ENCODE results near the gene UVRAG.

The UVRAG gene

GRCh38 chr11:76162336-76163288 lies 347.6 kb downstream of the UVRAG start:
- H3K4me3 ChIP-seq (ENCODE audit: low read depth, low read length): no peak overlapping the region

GRCh38 chr11:76163289-76163880 lies 348.4 kb downstream of the UVRAG start:
- DNase-seq (ENCODE audit: low read depth): no peak
- no peak overlapping the region for H3K4me3 ChIP-seq (ENCODE audit: low read depth, low read length)

More at GRCh38 chr11:76162336-76163288, 347.6 kb downstream of the UVRAG start:
- no peak for DNase-seq (ENCODE audit: low read depth)

- no peak for DNase-seq (ENCODE audit: low read depth)
- no peak overlapping the region for H3K4me3 ChIP-seq (ENCODE audit: low read depth, low read length)
Measured at GRCh38 chr11:76164081-76164480, 349.1 kb downstream of the UVRAG start.

- H3K4me3 ChIP-seq (ENCODE audit: low read depth, low read length): no peak overlapping the region
- no peak for DNase-seq (ENCODE audit: low read depth)
Measured at GRCh38 chr11:76164861-76165751, 350.1 kb downstream of the UVRAG start.

- DNase-seq (ENCODE audit: low read depth): no peak
- H3K4me3 ChIP-seq (ENCODE audit: low read depth, low read length): no peak overlapping the region
Measured at GRCh38 chr11:76166314-76166713, 351.3 kb downstream of the UVRAG start.

DNA sequence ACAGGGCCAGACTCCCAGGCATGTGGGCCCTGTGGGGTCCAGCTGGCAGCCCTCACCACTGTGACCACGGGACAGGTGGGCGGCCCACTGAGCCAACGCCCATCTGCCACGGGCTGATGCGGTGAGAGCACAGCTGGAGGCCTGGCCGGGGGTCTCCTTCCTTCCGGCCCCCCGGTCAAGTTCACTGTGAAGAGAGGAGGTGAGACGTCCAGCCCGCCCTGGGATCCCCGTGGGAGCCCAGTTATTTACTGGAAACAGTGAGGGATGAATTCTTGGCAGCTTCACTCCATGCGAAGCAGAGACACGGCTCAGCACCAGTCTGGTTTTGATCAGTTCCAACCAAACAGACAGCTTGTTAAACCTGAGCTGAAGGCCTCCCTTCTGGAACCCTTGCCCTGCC lies 352.6 kb downstream of the UVRAG start:
- DNase-seq (ENCODE audit: low read depth): no peak
- H3K4me3 ChIP-seq (ENCODE audit: low read depth, low read length): no peak overlapping the region

GRCh38 chr11:76169473-76169896 lies 354.5 kb downstream of the UVRAG start:
- DNase-seq (ENCODE audit: low read depth): no peak
- H3K4me3 ChIP-seq (ENCODE audit: low read depth, low read length): no peak overlapping the region

DNA sequence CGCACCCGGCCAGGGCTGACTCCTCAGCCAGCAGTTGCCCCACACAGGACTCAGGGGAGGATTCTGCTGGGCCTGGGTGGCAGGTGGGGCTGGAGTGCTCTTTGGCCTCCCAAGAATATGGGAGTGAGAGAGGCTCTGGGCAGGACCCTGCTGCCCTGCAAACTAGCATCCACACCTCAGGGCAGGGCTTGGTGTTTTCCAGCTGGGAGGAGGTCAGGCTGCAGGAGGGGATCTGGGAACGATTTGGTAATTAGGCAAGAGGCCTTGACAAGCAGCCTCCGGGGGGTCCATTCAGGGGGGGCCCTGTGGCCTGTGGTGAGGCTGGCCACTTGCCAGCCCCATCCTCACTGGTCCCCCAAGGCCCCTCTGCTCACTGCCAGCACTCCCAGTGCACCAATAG lies 355.5 kb downstream of the UVRAG start:
- DNase-seq (ENCODE audit: low read depth): no peak
- no peak overlapping the region for H3K4me3 ChIP-seq (ENCODE audit: low read depth, low read length)

DNA sequence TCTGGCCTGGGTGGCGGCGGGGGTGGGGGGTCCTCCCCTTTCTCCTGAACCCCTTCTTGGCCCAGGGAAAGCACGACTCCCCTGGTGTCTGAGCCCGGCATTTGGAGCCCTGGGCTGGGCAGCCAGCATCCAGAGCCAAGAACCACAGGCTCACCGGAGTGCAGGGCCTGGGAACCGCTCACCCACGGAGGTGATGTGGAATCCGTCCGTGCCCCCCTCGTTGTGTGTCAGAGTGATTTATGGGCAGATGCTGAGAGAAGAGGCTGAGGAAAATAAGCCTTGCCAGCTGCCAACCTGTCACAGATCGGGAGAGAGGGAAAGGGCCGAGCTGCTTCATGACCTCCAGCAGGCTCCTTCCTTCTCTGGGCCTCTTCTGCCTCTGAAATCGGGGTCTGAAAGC lies 357.6 kb downstream of the UVRAG start:
- H3K4me3 ChIP-seq (ENCODE audit: low read depth, low read length): no peak overlapping the region
- DNase-seq (ENCODE audit: low read depth): no peak

- no peak overlapping the region for H3K4me3 ChIP-seq (ENCODE audit: low read depth, low read length)
- DNase-seq (ENCODE audit: low read depth): no peak
Measured at GRCh38 chr11:76173663-76174062, 358.7 kb downstream of the UVRAG start.

DNA sequence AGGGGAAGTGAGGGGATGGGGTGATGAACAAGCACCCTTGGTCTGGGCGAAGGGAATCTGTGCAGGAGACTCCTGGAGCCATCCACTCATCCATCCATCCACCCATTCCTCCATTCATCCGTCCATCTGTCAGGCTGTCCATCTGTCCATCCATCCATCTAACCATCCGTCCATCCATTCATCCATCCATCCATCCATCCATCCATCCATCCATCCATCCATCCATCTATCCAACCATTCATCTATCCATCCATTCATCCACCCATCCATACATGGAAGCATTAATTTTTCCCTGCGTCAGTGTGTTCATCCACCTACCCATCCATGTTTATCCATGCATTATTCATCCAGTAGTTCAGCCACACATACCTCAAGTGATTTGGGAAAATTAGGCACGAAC lies 359.3 kb downstream of the UVRAG start:
- DNase-seq (ENCODE audit: low read depth): no peak
- no peak overlapping the region for H3K4me3 ChIP-seq (ENCODE audit: low read depth, low read length)

DNA sequence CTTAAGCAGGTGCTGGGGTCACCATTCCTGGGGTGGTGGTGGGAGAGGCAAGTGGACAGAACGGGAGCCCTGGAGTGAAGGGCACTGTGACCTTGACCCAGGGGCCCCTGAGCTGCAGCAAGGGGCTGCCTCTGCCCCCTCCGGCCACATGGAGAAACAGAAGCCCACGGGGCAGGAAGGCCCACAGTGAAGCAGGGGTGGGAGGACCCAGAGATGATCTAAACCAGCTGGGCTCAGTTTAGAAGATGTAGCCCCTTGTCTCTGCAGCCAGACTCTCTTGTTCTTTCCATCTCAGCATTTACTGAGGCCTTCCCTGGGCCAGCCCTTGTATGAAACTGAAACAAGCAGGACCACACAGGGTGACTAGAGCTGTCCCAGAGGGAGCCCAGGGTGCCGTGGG lies 360.8 kb downstream of the UVRAG start:
- no peak overlapping the region for H3K4me3 ChIP-seq (ENCODE audit: low read depth, low read length)
- no peak for DNase-seq (ENCODE audit: low read depth)

GRCh38 chr11:76176463-76176862 lies 361.5 kb downstream of the UVRAG start:
- no peak for DNase-seq (ENCODE audit: low read depth)
- no peak overlapping the region for H3K4me3 ChIP-seq (ENCODE audit: low read depth, low read length)

GRCh38 chr11:76177250-76177686 lies 362.3 kb downstream of the UVRAG start:
- DNase-seq (ENCODE audit: low read depth): no peak
- H3K4me3 ChIP-seq (ENCODE audit: low read depth, low read length): no peak overlapping the region

- no peak overlapping the region for H3K4me3 ChIP-seq (ENCODE audit: low read depth, low read length)
- DNase-seq (ENCODE audit: low read depth): no peak
Measured at GRCh38 chr11:76179147-76179546, 364.1 kb downstream of the UVRAG start.

- H3K4me3 ChIP-seq (ENCODE audit: low read depth, low read length): no peak overlapping the region
- DNase-seq (ENCODE audit: low read depth): no peak
Measured at GRCh38 chr11:76181371-76181770, 366.4 kb downstream of the UVRAG start.

GRCh38 chr11:76184551-76184993 lies 369.6 kb downstream of the UVRAG start:
- H3K4me3 ChIP-seq (ENCODE audit: low read depth, low read length): no peak overlapping the region
- DNase-seq (ENCODE audit: low read depth): no peak

DNA sequence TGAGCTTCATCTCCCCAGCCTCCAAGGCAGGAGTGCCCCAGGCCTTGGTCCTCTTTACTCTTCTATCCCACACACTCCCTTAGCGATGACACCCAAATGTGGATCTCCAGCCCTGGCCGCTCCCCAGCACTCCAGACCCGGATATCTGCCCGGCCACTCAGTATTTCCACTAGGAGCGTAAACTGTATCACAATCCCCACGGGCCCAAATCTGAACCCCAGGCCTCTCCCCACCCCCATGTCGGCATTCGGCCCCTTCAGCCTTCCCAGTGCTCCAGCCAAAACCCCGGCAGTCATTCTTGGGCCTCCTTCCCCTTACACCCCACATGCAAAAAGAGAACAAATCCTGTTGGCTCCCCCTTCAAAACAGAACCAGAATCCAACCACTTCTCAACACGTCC lies 370.5 kb downstream of the UVRAG start:
- H3K4me3 ChIP-seq (ENCODE audit: low read depth, low read length): no peak overlapping the region
- DNase-seq (ENCODE audit: low read depth): no peak

DNA sequence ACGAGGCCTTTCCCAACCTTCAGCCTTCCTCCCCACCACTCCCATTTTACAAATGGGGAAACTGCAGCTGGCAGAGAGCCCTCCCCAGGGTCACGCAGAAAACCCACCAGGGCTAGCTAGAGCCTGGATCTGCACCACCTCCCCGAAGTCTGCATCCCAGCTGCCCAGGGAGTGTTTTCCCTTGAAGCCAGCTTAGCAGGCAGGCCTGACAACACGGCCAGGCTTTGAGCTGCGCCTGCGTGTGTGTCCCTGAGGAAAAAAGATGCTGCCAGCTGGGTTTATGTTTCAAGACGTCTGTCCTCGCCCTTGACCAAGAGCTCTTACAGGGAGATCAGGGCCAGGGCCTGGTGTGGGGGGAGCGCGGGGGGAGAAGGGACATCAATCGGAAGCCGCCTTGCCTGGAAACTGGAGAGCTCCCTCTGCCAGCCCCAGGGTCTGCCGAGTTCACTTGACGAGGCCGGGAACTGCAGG lies 371.0 kb downstream of the UVRAG start:
- no peak for DNase-seq (ENCODE audit: low read depth)
- no peak overlapping the region for H3K4me3 ChIP-seq (ENCODE audit: low read depth, low read length)
